ENCODE results near the gene UBE2O. TPM values are rescaled to one million over a fixed set of nuclear protein-coding genes. Genes with fewer than 3 reads are reported as not detected.

UBE2O gene
- total and polyA plus RNA-seq, 2 donors = 14.0 to 18.3 TPM

DNA sequence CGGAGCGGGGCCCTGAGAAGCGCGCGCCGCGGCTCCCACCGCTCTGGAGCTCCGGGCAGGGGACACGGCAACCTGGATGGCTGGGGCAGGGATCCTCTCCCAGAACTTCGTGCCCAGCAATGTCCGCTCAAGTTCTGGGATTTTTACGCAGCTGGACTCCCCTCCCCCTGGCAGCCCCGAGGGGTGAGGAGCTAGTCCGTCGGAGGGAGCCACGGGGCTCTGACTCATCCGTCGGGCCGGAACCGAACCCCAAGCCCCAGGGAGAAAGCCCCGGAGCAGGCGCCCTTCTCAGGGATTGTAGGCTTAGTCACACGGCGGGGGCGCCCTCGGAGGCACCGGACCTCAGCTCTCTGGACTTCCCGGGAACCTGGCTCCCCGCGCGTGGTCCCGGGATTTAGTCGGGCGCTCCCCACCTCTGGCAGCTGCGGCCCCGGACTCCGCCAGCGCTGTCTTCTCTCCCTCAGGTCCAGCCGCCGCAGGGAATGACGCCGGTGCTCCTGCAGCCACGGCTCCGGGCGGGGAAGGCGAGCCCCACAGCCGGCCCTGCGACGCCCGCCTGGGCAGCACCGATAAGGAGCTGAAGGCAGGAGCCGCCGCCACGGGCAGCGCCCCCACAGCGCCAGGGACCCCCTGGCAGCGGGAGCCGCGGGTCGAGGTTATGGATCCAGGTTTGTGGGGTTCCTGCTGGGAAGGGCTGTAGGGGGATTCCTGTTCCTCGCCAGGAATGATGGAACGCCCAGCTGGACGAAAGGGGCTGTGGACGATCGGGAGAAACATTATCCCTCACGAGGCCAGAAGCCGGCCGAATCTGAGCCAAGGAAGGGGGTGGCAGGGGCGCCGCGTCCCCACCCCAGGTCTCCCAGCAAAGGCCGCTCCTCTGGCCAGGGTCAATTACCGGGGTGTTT lies 67.7 kb downstream of the UBE2O start:
- Histone ChIP-seq H3K4me1 (ENCODE audit: insufficient read depth) (no peaks in the 10 kb centered on the region), H3K27ac (ENCODE audit: low read depth) (no peak overlapping the region), H3K4me3 (ENCODE audit: low read depth, low read length) (peak overlapping the region; percentile 56), H3K36me3 (ENCODE audit: insufficient read depth) (no peaks in the 10 kb centered on the region)
- DNase-seq (ENCODE audit: extremely low spot score) = no peak
- under 1% methylated on average over 74 of the region's 74 CpGs for WGBS

DNA sequence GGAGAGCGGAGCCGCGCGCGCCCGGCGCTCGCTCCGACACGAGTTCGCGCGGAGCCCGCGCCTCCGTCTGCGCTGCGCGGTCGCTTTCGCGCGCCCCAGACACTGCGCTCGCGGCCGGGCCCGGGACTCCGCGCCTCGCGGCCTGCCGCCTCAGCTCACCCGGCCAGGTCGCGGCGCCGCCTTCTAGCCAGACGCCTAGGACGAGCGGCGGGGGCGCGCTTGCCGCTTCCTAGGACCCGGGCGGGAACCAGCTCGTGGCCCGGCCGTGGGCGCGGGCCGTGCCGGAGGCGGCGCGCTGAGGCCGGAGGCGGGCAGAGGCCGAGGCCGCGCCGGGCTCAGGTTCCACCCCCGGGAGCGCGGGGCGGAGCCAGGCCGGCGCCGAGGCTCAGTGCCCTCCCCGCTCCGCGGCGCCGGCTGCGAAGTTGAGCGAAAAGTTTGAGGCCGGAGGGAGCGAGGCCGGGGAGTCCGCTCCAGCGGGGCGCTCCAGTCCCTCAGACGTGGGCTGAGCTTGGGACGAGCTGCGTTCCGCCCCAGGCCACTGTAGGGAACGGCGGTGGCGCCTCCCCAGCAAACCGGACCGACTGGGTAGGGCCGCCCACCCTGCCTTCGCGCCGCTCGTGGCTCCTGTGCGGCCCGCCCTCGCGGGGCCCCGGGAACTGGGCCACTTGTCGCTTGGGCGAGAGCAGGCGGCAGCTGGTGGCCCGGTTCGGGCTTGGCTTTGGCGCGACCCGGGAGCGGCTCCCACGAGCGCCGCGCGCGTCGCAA lies 68.5 kb downstream of the UBE2O start, which contains the start of gene SPHK1:
SPHK1 (plus strand) TSS at position 388 of the 765 bp plus-strand sequence. CDS start 1,036 bp downstream, outside the sequence.
- H3K4me3 ChIP-seq (ENCODE audit: low read depth, low read length) = peak within 1 kb of the TSS; percentile 56
- WGBS = under 1% methylated on average over 118 of the region's 118 CpGs
- no peak for DNase-seq (ENCODE audit: extremely low spot score)
- H3K36me3 ChIP-seq (ENCODE audit: insufficient read depth) = no peaks in the 10 kb centered on the region
- no peaks in the 10 kb centered on the region for H3K4me1 ChIP-seq (ENCODE audit: insufficient read depth)
- H3K27ac ChIP-seq (ENCODE audit: low read depth) = peak within 1 kb of the TSS; percentile 63

DNA sequence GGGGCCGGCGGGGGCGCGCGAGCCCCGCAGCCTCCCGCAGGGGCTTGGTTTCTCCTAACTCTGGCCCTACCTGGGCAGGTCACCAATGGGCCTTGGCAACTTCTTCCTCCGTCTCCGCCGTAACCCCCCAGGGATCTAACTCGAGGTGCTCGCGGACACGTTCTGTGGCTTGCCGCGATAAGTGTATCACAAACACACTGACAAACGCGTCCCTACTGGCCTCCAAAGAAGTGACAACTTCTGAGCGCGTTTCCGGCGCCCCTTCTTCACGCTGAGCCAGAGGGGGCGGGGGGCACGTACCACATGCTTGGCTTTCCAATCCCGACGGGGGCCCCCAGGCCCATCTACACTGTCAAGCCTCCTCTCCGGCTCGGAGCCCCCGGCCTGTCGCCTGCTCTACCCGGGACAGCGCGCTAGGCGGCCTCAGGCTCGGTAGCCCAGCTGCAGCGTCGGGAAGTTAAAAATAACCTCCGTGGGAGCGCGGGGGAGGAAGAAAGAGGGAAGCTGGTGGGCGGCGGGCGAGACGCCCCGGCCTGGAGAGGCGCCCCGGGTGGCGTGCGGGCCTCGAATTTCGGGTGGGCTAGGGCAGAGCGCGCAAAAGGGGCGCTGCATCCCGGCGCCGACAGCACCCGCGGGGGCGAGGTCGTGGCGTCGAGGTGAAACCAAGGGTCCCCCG lies 69.3 kb downstream of the UBE2O start:
- no peak for DNase-seq (ENCODE audit: extremely low spot score)
- 0% methylated on average over 65 of the region's 65 CpGs for WGBS
- H3K4me3 ChIP-seq (ENCODE audit: low read depth, low read length) = peak overlapping the region; percentile 56
- no peaks in the 10 kb centered on the region for H3K36me3 ChIP-seq (ENCODE audit: insufficient read depth)
- no peak overlapping the region for H3K27ac ChIP-seq (ENCODE audit: low read depth)
- H3K4me1 ChIP-seq (ENCODE audit: insufficient read depth) = no peaks in the 10 kb centered on the region

DNA sequence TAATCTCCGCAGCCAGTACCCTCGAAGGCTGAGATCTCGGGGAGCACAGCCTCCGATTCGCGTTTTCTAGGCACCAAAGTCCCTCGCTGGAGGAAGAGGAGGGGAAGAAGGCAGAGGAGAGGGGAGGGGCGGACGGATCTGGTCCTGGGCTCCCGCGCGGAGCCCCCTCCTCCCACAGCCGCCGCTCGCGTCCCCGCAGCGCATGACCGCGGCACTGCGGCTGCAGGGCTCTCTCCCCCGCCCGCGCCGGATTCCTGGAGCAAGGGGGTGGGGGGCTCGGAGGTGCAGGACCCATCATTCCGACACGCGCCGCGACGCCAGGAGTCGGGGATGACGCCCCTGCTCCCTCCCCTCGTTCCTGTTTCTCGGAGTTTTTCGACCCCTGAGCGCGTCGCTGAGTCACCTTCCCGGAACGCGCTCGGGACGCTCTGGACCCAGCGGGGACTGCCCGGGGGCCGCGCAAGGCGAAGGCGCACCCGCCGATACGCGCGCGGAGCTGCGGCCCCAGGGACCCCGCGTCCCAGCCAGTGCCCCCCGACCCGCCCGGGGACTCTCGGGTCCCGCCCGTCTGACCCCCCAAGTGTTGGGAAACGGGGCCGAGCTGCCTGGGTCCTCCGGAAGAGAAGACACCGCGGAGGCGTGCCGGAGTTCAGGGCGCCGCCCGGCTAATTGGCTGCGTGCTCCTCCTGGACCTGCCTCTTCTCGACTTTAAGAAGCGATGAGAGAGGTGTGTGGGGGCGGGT lies 70.0 kb downstream of the UBE2O start:
- H3K4me3 ChIP-seq (ENCODE audit: low read depth, low read length) = peak overlapping the region; percentile 56
- 1% methylated on average over 80 of the region's 80 CpGs for WGBS
- no peak for DNase-seq (ENCODE audit: extremely low spot score)
- no peaks in the 10 kb centered on the region for H3K36me3 ChIP-seq (ENCODE audit: insufficient read depth)
- H3K4me1 ChIP-seq (ENCODE audit: insufficient read depth) = no peaks in the 10 kb centered on the region
- no peak overlapping the region for H3K27ac ChIP-seq (ENCODE audit: low read depth)

DNA sequence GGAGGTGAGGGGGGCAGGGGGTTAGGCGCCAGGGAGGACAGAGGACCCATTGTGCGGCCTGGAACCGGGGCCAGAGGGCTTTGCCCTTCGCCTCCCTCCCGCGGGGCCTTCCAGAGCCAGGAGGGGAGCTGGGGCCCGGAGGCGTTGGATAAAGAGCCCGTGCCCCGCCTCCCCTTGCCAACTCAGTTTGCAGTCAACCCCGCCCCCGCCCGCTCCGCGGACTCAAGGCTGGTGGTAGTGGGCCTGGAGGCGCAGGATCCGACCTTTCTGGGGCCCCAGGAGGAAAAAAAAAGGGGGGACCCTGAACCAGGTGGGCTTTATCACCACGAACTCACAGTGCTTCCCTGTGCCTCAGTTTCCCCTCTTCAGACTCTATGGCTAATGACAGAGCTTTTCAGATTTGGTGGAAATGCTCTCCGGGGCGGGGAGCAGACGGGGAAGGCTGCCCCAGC lies 70.6 kb downstream of the UBE2O start:
- WGBS = 22% methylated on average over 21 of the region's 21 CpGs

DNA sequence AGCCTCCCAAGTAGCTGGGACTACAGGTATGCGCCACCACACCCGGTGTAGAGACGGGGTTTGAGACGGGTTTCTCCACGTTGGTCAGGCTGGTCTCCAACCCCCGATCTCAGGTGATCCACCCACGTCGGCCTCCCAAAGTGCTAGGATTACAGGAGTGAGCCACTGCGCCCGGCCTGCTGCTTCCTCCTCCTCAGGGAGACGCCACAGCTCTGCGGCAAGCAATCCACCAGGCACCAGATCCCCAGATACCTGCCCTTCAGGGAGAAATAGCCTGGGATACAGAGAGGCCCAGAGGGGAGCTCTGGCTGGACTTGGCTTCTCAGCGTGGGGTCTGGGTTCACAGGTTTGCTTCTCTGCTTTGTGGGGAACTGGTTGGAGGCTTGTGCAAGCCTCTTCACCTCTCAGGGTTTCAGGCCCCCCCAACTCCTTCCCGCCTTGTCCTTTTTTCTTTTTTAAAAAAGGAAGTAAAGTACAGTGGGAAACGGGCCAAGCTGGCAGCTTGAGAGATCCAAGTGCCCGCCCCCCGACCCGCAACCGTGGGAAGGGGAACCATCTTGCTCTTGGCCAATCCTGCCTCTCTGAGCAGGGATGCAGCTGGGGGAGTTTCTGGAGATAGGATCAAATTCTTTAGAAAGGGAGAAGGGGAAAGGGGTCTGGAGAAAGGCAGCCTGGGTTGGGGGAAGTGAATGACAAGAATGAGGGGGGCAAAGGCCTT lies 71.2 kb downstream of the UBE2O start:
- Histone ChIP-seq H3K27ac (ENCODE audit: low read depth) (no peak overlapping the region), H3K36me3 (ENCODE audit: insufficient read depth) (no peaks in the 10 kb centered on the region), H3K4me3 (ENCODE audit: low read depth, low read length) (no peak overlapping the region), H3K4me1 (ENCODE audit: insufficient read depth) (no peaks in the 10 kb centered on the region)
- WGBS = 77% methylated on average over 19 of the region's 19 CpGs
- DNase-seq (ENCODE audit: extremely low spot score) = no peak

More for the DNA sequence above, 70.6 kb downstream of the UBE2O start:
- H3K4me3 ChIP-seq (ENCODE audit: low read depth, low read length) = peak overlapping the region; percentile 56
- no peaks in the 10 kb centered on the region for H3K4me1 ChIP-seq (ENCODE audit: insufficient read depth)
- H3K27ac ChIP-seq (ENCODE audit: low read depth) = no peak overlapping the region
- H3K36me3 ChIP-seq (ENCODE audit: insufficient read depth) = no peaks in the 10 kb centered on the region
- no peak for DNase-seq (ENCODE audit: extremely low spot score)

DNA sequence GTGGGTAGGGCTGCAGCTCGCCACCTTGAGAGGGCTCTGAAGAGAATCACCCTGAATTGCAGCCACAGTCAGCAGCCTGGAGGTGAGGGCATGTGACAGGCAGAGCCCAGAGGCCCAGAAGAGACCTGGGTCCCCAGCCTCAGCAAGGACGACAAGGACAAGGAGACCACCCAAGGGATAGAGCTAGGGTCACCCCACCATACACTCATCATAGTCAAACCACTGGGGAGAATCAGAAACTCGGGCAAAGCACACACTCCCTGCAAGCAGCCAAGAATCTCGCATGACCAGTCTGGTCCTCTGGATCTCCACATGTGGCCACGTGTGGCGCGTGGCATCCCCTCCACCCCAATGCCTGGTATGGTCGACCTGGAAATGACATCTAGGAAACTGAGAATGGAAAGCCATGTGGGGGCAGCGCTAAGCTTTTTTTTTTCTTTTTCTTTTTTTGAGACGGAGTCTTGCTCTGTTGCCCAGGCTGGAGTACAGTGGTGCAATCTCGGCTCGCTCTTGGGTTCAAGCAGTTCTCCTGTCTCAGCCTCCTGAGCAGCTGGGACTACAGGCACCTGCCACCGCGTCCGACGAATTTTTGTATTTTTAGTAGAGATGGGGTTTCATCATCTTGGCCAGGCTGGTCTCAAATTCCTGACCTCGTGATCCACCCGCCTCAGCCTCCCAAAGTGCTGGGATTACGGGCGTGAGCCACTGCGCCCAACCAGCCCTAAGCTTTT lies 73.1 kb downstream of the UBE2O start:
- Histone ChIP-seq H3K27ac (ENCODE audit: low read depth) (no peak overlapping the region), H3K36me3 (ENCODE audit: insufficient read depth) (no peaks in the 10 kb centered on the region), H3K4me3 (ENCODE audit: low read depth, low read length) (no peak overlapping the region), H3K4me1 (ENCODE audit: insufficient read depth) (no peaks in the 10 kb centered on the region)
- DNase-seq (ENCODE audit: extremely low spot score) = no peak
- 90% methylated on average over 21 of the region's 21 CpGs for WGBS

DNA sequence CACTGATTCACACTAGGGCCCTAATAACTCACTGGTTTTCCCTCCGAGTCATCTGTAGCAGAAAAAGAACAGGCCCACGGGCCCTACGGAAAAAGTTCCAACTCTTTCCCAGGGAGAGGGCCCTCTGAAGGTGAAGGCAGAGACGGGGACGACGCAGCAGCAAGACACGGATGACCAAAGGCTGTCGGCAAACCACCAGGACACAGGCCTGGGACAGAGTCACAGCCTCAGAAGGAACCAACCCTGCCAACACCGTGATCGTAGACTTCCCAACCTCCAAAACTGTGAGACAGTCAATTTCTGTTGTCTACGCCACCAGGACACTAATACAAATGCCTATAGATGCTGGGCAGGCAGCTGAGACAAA lies 73.7 kb downstream of the UBE2O start:
- H3K27ac ChIP-seq (ENCODE audit: low read depth) = no peak overlapping the region
- no peak for DNase-seq (ENCODE audit: extremely low spot score)
- no peaks in the 10 kb centered on the region for H3K4me1 ChIP-seq (ENCODE audit: insufficient read depth)
- H3K36me3 ChIP-seq (ENCODE audit: insufficient read depth) = no peaks in the 10 kb centered on the region
- H3K4me3 ChIP-seq (ENCODE audit: low read depth, low read length) = no peak overlapping the region
- WGBS = 93% methylated on average over 11 of the region's 11 CpGs

DNA sequence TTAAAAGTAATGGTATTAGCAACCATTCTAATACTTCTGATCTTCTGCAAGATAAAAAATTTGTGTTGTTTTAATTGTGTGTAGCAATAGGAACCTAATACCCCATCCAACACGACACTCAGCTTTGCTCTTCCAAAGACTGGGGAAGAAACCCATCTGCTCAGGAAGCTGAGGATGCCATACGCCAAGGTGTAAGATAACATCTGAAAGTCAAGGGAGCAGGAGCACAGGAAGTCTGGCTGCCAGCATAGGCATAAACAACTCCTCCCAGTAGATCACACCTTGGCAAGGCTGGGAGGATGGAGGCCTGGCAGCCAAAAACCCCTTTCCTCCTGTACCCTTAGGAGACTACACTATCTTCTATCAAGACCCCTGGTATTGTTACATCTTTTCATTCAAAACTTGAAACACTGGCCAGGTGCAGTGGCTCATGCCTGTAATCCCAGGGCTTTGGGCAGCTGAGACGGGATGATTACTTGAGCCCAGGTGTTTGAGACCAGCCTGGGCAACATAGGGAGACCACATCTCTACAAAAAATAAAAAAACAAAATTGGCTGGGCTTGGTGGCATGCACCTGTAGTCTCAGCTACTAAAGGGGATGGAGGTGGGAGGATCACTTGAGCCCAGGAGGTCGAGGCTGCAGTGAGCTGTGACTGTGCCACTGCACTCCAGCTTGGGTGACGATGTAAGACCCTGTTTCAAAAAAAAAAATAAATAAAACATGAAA lies 74.2 kb downstream of the UBE2O start:
- 86% methylated on average over 5 of the region's 5 CpGs for WGBS
- H3K27ac ChIP-seq (ENCODE audit: low read depth) = no peak overlapping the region
- H3K4me3 ChIP-seq (ENCODE audit: low read depth, low read length) = no peak overlapping the region
- no peaks in the 10 kb centered on the region for H3K4me1 ChIP-seq (ENCODE audit: insufficient read depth)
- no peaks in the 10 kb centered on the region for H3K36me3 ChIP-seq (ENCODE audit: insufficient read depth)
- no peak for DNase-seq (ENCODE audit: extremely low spot score)

DNA sequence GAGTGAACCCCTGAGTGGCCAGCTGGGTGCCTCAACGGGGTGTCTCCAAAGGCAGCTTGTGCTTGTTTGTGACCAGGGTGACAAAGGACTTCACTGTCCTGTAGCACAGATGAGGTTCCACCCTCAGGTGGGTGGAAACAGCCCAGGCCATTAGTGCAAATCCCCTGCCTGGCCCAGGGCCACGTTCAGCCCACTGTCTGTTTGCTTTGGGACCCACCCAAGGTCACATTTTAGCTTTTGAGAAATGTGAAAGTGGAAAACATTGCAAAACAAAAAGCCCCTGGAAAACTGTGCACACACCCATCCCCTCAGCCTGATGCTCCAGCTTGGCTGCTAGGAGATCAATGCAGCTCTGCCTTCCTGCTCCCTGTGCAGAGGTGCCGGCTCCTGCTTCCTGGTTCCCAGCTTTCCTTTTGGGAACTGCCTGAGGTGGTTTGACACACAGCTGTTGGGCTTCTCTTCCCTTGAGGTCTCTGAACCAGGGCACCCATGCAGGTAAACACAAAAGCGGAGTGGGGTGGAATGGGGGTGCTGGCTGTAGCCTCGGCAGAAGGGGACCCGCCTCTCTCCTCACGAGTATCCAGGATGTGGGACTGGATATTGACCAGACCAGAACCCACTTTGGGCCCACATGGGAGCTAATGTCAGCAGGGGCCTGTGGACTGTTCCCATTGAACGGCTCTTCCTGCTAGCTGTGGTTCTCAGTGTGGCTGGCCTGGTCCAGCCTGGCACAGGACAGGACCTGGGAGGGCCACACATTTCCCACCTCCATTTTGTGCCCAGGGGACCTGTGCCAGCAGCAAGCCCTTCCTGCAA lies 76.4 kb downstream of the UBE2O start:
- WGBS = 57% methylated on average over 8 of the region's 8 CpGs
- Histone ChIP-seq H3K4me1 (ENCODE audit: insufficient read depth) (no peaks in the 10 kb centered on the region), H3K36me3 (ENCODE audit: insufficient read depth) (no peaks in the 10 kb centered on the region), H3K27ac (ENCODE audit: low read depth) (no peak overlapping the region), H3K4me3 (ENCODE audit: low read depth, low read length) (no peak overlapping the region)
- no peak for DNase-seq (ENCODE audit: extremely low spot score)

Data from urinary bladder (tissue), 4 donors.